Stimulated activated CD4-positive, alpha-beta T cell treated with anti-CD3 and anti-CD28 coated beads, TNF-alpha, amount 100 ng/mL, for 48 hours (primary cell): ENCODE results near the gene WDFY4.

Experiments used
- DNase-seq, 3 donors: peaks; one replicate each; pipeline ENCODE4 v3.0.0-alpha.2; 2020; ENCODE audit warnings: low read depth in 3 of 3

The WDFY4 gene

GRCh38 chr10:48945441-48946130 lies 260.9 kb downstream of the WDFY4 start:
- DNase-seq = no peak

GRCh38 chr10:48946332-48946731 lies 261.7 kb downstream of the WDFY4 start:
- DNase-seq = no peak

GRCh38 chr10:48946891-48947500 lies 262.3 kb downstream of the WDFY4 start:
- no peak for DNase-seq

DNA sequence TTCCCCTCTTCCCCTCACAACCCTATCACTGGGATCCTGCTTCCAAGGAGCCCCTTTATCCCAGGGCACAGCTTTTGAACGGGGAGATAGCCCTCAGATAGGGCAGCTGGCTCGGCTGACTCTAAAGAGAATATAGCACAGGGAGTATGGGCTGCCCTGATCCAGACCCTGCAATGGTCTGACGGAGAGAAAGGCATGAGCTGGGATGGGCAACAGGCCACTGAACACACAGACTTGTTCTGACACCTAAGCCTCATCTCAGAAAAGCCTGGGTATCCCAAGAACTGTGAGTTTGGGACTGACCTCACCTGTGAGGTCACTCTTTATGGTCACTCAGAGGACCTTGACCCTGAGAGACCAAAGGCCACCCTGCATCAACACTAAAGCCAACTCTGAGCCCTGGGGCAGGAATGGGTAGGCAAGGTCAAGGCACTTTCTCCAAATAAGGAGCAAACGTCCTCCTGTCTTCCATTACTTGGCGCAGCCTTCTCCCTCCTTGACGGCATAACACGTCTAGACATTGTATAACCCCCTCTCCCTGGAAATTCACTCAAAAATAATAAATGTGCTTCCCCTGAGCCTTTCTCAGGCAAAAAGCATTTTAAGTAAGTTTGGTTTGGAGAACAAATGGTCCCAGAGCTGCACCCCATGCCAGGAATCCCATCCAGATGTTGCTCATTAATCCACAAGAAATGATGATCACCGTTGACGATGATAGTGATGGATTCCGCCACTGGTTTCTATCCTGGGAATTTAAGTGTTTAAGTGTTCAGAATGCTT lies 263.2 kb downstream of the WDFY4 start:
- DNase-seq = no peak

GRCh38 chr10:48948470-48949037 lies 263.9 kb downstream of the WDFY4 start:
- no peak for DNase-seq

DNA sequence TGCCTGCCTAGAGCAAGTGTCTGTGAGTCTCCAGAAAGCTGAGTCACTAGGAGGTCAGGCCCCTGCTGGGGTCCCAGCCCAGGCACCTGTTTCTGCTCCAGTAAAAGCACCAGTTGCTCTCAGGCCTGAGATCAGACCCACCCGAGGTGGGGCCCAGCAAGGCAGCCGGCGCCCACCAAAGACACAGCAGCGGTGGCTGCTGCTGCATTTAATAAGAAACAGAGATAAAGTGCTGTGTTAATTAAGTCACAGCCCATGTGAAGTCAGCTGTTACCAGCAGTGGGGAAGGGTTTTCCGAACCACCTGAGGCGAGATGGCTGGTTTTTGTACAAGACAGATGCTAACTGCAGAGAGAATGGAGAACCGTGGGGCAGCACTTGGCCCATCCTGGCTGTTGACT lies 267.0 kb downstream of the WDFY4 start:
- DNase-seq = no peak

DNA sequence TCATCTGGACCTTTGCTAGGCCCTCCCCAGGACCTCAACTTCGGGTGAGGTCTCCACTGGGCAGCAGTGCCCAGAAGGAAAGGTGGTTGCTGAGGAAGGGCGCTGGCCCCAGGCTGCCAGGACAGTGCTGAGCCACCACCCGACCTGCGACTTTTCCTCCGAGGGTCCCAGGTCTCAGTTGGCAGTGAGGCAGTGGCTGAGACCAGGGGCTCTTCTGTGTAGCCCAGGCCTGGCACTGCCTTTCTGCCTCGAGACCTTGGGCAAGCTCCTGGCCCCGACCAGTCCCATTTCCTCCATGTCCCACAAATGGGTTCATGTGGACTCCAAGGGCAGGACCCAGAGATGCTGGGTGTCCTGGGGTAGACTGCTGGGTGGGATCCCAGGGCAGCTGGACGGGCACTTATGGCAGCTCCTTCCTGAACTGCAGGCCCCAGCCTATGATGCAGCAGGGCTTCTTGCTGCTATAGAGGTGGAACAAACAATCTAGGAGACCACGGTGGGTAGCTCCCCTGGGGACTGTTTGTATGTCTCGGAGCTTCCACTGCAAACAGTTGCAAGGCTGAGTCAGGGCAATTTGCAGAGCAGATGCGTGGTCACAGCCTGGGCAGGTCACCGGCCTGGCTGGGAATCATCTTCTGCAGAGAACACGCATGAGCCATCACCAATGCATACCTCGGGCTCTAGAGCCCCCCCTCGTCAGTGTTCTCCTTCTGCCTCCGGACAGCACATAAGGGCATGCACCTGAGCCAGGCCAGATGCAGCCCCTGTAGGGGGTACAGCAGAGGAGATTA lies 272.9 kb downstream of the WDFY4 start:
- DNase-seq = no peak

GRCh38 chr10:48958598-48959190 lies 274.0 kb downstream of the WDFY4 start:
- DNase-seq = no peak

GRCh38 chr10:48964038-48964437 lies 279.4 kb downstream of the WDFY4 start:
- no peak for DNase-seq

GRCh38 chr10:48965460-48965859 lies 280.8 kb downstream of the WDFY4 start:
- no peak for DNase-seq

DNA sequence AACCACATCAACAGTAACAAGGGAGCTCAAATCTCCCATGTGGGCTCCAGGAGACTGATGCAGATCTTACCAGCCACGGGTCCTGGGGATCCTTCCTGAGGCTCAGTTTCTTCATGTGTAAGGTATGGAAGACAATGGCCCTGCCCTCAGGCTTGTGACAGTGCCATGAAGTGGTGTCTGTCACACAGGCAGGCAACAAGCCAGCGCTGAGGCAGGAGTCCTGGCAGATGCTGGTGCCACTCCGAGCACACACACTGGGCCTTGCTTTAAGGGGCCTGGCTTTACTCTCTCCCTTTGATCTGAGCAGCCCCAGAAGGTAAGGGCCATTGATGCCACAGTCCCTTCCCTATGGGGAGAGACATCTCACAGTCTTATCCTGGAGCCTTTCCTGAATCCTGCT lies 283.4 kb downstream of the WDFY4 start:
- DNase-seq = no peak

GRCh38 chr10:48970046-48970445 lies 285.4 kb downstream of the WDFY4 start:
- DNase-seq = no peak

- no peak for DNase-seq
These were observed 286.0 kb downstream of the WDFY4 start for GRCh38 chr10:48970654-48971053.

GRCh38 chr10:48973065-48973464 lies 288.4 kb downstream of the WDFY4 start:
- DNase-seq = no peak

DNA sequence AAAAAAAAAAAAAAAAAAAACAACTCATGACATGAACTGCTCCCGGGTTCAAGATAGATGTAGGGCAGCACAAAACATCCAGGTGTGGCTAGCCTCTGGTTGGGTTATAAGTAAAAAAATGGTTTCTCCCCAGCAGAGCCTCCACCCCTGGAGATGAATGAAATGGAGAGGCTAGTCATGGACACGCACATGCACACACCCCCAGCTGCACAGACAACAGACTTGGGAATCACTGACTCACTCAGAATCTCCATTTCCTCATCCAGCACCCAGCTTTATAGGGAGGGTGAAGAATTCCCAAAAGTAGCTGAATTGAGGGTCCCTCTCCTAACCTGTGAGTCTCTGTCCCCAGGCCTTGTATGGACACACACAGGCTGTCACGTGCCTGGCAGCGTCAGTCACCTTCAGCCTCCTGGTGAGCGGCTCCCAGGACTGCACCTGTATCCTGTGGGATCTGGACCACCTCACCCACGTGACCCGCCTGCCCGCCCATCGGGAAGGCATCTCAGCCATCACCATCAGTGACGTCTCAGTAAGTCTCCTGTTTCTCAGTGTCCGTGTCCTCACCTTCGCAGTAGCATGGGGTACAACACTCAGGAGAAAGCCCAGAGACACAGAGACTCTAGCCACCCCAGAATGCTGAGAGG lies 290.0 kb downstream of the WDFY4 start:
- no peak for DNase-seq

DNA sequence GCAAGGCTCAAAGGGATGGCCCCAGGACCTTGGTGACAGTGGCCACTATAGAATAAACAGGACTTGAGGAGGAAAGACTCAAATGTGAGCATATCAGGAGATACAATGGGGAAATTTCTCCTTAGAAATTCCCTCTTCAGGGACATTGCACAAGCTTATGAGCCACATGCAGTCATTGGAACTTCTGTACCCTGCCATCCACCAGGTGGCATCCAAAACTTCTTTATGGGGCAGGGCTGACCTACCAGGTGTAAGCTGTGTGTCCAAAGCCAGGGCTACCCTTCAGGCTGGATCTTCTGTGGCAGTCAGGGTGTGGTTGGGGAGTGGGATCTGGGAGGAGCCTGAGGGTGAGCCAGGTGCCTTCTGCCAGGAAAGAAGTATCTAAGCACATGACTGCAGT lies 291.5 kb downstream of the WDFY4 start:
- no peak for DNase-seq

DNA sequence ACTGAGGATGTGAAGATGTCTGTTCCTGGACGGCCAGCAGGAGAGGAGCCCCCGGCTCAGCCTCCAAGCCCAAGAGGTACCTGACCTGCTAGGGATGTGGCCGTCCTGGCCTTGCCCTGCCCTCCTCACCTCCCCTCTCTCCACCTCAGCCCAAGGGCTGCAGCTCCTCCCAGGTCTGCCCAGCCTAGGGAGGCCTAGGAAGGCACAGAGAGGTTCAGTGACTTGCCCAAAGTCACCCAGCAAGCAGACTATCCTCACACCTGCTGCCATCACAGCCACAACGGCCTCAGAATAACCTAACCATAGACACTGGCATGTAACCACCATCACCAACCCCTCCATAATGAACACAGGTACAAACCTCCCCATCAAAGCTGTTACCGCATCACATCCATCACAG lies 293.6 kb downstream of the WDFY4 start:
- DNase-seq = no peak

DNA sequence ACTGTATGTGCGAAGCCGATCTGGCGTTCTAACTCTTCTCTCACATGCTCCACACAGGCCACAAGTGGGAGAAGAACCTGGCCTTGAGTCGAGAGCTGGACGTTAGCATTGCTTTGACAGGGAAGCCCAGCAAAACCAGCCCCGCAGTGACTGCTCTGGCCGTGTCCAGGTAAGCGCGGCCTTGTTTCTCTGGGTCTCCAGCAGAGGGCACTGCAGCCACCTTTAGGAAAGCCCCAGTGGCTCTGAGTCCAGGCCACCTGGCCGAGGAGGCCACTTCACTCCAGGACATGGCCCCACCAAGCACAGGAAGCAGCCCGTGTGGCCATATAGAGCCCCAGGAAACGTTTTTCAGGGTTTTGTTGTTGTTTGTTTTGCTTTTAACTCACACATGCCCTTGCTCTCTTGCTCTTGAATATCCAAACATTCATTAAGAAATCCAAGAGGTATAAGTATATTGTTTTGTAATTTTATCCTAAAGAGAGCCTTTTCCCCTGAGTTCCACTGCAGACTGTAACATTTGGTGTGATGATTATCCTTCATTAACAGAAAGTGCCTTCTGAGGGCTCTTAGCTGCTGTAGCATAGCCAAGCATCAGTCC lies 296.7 kb downstream of the WDFY4 start:
- DNase-seq = peak in 2 of 3 donors; percentile 6 to 31

GRCh38 chr10:48982584-48982983 lies 297.9 kb downstream of the WDFY4 start:
- DNase-seq = no peak

DNA sequence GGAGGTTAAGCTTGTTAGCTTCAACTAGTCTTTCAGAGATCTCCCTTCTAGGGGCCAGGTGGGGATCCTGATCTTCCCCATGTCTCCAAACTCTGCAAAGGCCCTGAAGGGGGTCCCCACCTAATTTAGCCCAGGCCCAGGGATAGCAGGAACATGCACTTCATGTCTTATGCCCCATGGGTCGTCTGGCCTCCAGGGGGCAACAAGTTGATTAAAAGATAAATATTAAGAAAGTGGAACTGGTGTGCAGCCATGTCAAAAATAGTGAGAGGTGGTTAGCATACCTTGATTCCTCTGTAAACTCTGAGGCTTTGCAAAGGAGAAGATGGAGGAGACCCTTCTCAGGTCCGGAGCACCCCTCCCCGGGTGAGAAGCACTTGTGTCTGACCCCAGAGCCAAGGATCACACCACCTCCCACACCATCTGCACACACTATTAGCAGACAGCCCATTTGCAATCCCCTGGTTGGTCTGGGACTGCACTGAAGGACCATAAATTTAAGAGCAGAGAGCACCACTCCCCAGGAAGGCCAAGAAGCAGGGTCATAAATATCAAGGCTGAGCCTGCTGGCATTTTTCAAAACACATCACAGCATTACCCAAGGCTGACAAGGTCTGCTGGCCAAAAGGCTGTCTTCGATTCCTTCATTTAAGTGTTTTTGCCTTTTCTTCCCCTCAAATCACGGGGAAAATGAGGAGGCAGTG lies 299.1 kb downstream of the WDFY4 start:
- DNase-seq = no peak
